Measurements from ENCODE around the gene NT5DC2.

NT5DC2 gene

GRCh38 chr3:52533623-52534280 lies at the start of gene NT5DC2:
Gene NT5DC2, minus strand, starts transcription at chr3:52533857. Its CDS starts 120 bp downstream, at chr3:52533737.
- DNase-seq: peak; percentile 87

- no peak for DNase-seq
These were observed 40.7 kb upstream of the NT5DC2 start for GRCh38 chr3:52574056-52574965.

GRCh38 chr3:52572221-52572620 lies 38.6 kb upstream of the NT5DC2 start:
- no peak for DNase-seq

GRCh38 chr3:52570076-52570475 lies 36.4 kb upstream of the NT5DC2 start:
- no peak for DNase-seq

GRCh38 chr3:52568069-52568468 lies 34.4 kb upstream of the NT5DC2 start:
- no peak for DNase-seq

GRCh38 chr3:52563984-52564383 lies 30.3 kb upstream of the NT5DC2 start:
- DNase-seq: no peak

- no peak for DNase-seq
These were observed 27.5 kb upstream of the NT5DC2 start for GRCh38 chr3:52561028-52561747.

- no peak for DNase-seq
These were observed 24.8 kb upstream of the NT5DC2 start for GRCh38 chr3:52558436-52558835.

GRCh38 chr3:52557011-52557960 lies 23.6 kb upstream of the NT5DC2 start:
- DNase-seq: no peak

GRCh38 chr3:52555056-52555455 lies 21.4 kb upstream of the NT5DC2 start:
- DNase-seq: no peak

GRCh38 chr3:52554026-52554755 lies 20.5 kb upstream of the NT5DC2 start:
- DNase-seq: no peak

GRCh38 chr3:52552089-52552488 lies 18.4 kb upstream of the NT5DC2 start:
- DNase-seq: no peak

- no peak for DNase-seq
These were observed 17.5 kb upstream of the NT5DC2 start for GRCh38 chr3:52551118-52551517.

- no peak for DNase-seq
These were observed 13.5 kb upstream of the NT5DC2 start for GRCh38 chr3:52547143-52547542.

GRCh38 chr3:52546111-52546901 lies 12.6 kb upstream of the NT5DC2 start:
- no peak for DNase-seq

GRCh38 chr3:52544937-52545336 lies 11.3 kb upstream of the NT5DC2 start:
- DNase-seq: no peak

- no peak for DNase-seq
These were observed 7.4 kb upstream of the NT5DC2 start for GRCh38 chr3:52541050-52541449.

GRCh38 chr3:52539010-52539653 lies 5.5 kb upstream of the NT5DC2 start:
- DNase-seq: no peak

- DNase-seq: no peak
These were observed 4.2 kb upstream of the NT5DC2 start for GRCh38 chr3:52537726-52538421.

All from retina (tissue), 1 donor.